NCI-H2029 (cell line): ENCODE results near the gene PDE4D.
"Not testable (repeated sequence)": the region's sequence is repeated elsewhere in the genome, so short reads cannot be mapped to it uniquely, and the experiment has no call there.

ENCODE experiments used
- DNase-seq: peaks from one replicate; lab custom pipeline; 2025; lab: John Stamatoyannopoulos, UW

PDE4D gene

DNA sequence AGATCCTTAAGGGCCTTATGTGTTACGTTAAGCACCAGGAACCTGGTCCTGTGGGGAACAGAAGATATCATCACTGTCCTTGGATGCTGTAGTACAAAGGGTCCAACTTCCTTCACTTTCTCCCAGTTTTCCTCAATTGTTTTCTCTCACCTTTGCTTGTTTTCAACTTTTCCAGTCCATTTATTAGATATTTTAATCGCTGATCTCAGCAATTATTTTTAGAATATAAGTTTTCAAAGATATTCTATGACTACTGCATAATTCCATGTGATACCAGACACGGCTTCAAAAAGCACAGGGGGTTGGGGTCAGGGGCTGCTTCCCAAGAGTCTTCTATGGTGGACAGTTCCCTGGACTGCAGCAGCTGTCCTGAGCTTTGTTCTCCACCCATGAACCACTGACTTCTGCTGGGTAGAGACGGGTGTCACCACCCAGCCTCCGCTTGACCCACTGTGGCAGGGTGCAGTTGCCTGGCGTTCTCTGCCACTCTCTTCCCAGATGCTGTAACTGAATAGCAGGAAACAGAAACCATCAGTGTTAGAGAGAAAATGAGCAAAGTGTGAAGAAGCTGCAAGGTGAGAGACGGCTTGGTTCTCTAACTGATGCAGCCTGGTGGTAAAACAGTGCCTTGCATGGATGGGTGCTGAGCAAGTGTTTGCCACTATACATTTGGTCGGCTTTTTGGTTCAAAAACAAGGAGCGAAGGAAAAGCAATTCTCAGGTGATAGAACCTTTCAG is 927.7 kb downstream of the PDE4D start:
- DNase-seq: no peak

DNA sequence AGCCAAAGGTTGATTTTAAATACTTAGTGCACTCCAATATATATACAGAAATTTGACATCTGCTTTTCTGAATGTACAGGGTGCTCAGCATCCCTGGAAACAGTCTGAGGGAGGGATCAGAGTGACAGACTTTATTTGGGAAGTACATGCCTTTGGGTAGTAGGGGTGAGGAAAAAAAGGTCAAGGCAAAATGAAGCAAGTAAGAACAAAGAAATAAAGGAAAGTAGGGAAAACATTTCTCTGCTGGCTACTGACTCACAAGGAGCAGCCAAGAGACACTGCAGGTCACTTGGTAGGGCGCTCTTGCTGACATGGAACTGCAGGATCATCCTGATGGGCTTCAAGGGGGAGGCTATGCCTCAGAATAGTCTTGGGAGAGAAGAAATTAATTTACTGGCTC is 929.7 kb downstream of the PDE4D start:
- DNase-seq: no peak

DNA sequence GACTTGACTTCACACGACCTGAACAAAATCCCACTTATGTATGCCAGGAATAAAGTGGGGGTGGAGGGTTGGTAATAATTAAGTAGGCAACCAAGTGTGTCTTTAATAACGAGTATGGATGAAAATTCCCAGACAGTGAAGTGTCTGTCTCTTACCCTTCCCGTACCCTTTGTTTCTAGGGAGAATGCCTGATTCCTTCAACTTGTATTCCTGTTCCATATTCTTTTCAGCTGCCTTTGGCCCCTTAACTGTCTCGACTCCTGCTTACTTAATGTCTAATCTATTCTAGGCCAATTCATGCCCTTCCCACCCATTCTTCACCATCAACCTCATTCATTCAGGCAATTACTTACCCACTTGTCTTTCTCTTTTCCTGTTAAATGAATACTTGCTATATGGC is 930.2 kb downstream of the PDE4D start:
- no peak for DNase-seq

DNA sequence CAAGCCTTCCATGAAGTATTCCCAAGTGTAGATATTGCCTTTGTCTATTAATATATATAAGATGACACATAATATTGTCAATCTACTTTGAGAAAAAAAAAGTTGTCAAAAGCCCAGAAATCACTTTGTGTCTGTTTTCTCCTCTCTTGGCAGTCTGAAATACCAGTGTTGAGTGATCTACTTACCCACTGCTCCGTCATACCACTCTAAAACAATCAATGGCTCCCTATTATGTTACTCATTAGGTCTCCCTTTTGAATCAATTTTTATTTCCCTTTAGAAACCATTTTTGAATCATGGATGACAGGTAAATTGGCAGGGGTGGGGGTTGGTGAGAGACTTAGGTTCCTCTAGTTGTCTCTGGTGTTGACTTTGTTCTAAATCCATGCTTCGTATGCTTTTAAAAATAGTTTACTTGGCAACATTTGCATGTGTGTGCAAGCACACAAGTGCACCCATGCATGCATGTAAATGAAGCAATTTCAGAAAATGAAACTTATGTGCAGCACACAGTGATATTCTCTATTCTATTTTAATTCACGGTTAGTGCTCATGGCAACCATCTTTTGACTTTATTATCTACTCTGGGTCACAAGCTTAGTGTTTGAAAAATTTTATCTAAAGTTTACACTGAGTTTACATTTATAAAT is 931.8 kb downstream of the PDE4D start:
- DNase-seq: no peak

DNA sequence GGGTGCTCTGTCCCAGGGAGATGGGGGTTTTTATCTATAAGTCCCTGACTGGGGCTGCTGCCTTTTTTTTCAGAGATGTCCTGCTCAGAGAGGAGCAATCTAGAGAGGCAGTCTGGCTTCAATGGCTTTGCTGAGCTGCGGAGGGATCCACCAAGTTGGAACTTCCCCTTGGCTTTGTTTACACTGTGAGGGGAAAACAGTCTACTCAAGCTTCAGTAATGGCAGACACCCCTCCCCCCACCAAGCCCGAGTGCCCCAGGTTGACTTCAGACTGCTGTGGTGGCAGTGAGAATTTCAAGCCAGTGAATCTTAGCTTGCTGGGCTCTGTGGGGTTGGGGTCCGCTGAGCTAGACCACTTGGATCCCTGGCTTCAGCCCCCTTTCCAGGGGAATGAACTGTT is 934.8 kb downstream of the PDE4D start:
- no peak for DNase-seq

DNA sequence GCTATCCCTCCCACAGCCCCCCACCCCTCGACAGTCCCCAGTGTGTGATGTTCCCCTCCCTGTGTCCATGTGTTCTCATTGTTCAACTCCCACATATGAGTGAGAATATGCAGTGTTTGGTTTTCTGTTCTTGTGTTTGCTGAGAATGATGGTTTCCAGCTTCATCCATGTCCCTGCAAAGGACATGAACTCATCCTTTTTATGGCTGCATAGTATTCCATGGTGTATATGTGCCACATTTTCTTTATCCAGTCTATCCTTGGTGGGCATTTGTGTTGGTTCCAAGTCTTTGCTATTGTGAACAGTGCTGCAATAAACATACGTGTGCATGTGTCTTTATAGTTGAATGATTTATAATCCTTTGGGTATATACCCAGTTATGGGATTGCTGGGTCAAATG is 940.3 kb downstream of the PDE4D start:
- not testable (repeated sequence) for DNase-seq

DNA sequence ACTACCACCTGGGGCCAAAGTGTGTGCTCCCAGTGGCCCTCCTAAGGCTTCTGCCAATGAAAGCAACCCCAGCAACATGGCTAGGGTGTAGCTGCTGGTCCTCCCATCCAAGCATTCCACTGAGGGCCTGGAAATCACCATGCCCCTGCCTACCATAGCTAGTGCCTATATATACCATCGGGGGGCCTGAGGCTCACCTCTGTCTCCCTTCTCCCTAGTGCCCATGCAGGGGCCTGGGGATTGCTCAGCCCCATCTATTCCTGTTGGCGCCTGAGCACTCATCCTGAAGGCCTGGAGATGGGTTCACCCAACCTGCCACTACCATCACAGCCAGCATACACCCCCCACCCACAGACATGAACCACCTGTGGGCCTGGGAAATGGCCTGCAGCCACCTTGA is 943.3 kb downstream of the PDE4D start:
- DNase-seq: no peak

DNA sequence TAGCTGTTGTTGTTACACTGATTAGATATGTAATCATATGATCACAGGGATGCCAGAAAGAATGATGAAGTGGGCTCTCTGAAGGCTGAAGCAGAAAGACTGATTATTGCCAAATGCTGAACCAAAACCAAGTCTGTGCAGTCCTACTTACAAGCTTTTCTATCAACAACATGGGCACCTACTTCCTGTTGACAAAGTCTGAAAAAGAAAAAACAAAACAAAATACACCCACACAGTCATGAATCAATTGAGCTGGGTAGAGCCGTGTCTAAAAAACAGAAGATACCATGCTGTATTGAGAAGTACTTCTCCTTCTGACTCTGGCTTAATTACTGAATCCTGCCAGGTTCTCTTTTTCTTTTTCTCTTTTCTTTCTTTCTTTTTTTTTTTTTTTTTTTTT is 947.3 kb downstream of the PDE4D start:
- no peak for DNase-seq

DNA sequence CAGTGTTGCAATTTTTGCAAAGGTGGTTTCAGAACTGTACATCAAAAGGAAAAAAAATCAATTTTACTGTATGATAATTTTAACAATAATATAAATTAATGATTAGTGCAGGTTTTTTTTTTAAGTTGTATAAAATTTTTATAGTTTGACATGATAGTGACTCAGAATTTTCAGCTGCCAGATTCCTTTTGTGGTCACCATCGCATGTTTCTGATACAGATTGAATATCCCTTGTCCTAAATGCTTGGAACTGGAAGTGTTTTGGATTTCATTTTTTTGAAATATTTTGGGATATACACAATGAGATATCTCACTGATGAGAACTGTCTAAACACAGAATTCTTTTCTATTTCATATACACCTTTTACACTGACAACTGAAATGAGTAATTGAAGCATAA is 949.3 kb downstream of the PDE4D start:
- DNase-seq: no peak

DNA sequence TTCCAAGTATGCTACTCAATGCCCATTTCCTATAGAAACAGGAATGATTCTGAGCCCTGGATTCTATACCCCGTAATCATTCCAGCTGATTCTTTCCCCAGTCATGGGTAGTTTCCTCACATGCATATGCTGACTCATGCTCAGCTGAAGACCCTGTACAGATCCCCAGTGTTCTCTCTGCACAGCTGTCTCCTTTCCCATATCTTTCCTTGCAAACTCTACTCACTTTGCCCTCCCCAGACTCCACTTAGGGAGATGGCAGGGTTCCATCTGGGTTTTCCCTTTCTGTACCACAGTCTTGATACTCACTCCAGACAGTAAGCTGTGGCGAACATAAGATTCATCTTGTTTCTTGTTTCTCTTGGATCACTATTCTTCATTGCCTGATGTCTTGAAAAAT is 953.1 kb downstream of the PDE4D start:
- no peak for DNase-seq

DNA sequence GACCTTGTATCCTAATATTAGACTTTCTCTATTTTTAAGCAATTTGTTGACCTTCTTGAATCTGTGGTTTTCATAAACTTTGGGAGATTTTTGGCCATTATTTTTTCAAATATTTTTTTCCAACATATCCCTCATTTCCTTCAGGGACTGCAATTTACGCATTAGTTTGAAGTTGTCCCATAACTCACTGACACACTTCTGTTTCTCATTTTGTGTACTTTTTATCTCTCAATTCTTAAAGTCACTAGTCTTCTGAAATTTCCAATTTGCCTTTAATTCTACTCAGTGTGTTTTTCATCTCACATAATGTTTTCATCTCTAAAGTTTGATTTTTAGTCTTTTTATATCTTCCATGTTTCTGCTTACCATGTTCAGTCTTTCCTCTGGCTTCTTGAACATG is 953.9 kb downstream of the PDE4D start:
- no peak for DNase-seq

DNA sequence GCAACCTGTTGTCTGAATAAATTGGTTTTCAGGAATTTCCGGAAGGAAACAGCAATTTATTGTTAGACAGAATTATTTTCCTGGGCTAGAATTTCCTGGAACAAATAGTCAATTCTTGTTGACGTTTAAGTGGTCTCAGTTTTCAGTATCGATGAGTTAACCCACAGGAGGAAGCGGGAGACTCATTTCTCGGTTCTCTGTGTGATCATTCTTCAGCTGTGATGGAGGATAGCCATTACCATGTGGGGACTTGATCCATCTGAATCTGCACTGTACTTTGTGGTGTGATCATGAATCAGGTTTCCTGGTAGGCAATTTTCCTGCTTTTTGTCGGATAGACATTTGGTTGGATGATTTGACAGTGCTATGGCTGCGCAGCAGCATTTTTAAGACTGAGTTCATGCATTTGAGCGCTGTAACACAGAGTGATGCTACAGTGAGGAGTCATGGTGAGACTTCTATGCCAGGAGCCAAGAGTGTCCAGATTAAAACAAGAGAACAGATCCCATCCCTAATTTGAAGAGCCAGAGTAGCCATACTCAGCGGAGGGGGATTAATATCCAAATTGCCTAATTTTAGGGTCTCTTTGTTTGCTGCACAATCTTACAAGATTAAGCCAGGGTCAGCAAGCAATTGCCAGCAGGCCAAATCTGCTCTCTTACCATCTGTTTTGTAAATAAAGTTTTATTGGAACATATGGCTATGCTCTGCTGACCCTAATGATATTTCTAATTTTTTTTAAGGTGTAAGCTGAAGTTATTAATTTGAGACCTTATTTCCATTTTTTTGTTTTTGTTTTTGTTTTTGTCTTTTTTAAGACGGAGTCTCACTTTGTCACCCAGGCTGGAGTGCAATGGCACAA is 954.7 kb downstream of the PDE4D start:
- no peak for DNase-seq

DNA sequence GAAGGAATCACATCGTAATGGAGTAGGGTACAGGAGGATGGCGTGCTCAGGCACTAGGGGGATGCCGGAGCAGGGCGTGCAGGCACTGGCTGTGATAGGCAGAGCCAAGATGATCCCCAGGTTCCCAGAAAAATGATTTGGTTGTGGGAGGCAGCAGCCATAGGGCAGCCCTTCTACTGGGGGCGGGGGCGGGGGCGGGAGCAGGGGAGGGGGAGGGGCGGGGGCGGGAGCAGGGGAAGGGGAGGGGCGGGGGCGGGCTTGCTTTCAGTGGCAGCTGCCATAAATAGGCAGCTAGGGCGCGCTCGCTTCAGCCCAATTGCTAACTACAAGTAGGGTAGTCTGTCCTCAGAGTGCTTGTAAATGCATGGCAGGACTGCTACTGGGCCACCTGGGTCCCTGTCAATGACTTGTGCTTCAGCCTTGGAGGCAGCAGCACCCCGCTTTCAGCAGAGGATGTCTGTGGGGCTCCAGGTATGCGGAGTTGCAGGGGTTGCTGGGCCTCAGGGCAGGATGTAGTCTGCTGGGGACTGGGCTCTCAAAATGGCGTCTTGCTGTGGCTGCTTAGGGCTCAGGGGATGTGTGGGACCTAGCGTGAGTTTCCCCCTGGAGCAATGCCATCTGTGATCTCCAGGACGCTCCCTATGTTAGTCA is 956.4 kb downstream of the PDE4D start:
- DNase-seq: no peak

DNA sequence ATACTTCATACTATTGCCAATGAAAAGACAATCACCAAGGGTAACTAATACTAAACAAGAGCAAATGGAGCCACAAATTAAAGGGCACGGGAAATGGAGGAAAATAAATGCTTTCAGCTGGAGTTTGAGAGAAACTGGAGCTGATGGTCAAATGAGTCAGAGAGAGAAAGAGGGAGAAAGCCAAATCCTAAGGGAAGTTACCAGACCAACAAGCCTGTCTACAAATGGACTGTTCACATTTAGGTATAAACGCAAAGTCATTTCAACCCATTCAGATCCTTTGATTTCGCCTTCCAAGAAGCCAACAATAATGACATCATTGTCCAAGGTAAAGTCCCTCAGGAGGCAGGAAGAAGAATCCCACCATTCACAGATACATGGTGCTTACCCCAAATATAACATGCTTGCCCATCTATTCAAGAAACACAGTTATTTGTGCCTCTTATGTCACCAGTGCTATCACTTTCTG is 958.9 kb downstream of the PDE4D start:
- no peak for DNase-seq

DNA sequence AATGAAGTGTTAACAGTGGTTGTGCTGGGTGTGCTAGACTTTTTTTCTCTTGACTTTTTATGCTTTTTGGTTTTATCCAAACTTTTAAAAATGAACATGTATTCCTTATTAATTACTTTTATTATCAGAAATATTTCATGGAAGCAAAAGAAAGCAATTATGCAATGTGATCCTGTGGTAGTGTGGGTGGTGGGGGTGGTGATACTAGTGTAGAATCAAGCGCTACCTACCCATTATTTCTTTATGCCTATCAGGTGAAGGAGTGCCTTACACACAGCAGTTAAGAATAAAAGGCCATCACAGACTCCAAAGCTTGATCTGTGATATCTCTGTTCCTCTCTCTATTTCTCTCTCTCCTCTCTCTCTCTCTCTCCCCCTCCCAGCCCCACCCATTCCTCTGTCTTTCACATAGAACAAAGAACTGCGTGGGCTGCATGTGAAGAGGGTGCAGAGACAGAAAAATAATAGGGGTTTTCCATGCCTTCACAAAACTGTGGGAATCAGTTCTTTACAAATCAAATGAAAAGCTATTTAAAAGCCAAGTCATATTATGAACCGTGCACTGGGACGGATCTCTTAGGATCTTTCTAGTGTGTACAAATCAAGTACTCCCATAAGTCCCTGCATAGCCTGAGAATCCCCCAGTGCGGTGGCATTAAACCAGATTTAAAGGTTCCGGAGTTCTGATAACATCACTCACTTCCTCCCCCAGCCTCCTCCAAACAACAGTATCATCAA is 959.5 kb downstream of the PDE4D start:
- no peak for DNase-seq

DNA sequence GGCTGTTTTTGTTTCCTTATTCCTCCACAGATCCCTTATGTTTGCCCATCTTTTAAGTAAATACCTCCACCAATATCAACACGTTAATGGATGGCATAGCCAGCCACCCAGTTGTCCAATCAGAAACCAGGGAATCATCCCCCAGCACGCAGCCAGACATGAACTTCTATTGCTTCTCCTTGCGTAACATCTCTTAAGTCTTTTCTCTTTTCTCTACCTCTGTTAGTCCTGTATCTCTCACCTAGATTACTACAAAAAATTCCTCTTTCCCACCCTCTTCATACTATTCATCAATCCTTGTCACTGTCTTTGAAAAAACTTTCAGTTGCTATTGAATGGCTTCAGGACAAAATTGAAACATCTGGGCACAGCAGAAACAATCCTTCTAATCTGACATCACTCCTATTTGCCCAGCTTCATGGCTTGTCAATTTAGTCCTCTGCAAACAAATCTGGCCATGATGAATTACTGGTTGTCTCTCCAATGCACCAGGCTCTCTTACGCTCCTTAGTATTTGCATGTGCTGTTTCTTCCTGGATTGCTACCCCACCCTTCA is 961.4 kb downstream of the PDE4D start:
- no peak for DNase-seq

DNA sequence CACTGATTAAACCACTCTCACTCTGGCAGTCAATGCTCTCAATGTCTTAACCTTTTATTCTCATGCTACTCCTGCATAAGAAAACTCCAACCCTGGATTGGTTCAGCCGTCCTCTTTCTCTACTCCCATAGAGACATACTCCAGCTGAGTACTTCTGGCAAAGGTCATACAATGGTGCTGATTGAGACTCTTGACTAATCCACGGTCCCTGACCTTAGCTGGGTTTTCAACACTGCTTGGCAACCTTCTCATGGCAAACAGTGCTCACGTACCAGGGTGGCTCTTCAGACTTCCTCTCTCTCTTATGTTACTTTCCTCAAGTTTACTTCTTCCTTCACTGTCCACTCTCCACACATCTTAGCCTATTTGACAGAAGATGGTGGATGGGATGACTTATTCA is 963.0 kb downstream of the PDE4D start:
- DNase-seq: no peak

DNA sequence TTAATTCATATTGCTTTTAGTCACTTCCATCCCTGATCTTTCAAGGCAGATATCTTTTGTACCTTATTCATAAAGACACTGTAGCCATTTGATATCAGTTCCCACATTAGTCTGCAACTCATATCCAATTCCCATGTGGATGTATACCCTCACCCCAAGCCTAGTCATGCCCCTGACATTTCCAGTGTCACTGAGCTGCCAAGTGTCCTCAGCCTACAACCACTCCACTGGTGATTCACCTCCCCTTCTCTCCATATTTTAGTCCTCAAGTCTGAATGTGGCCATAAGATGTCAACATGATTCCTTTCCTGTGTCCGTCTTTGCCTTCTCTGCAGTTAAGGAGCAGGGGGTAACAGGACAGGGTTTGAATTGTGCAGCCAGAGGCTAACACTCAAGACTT is 963.8 kb downstream of the PDE4D start:
- no peak for DNase-seq

DNA sequence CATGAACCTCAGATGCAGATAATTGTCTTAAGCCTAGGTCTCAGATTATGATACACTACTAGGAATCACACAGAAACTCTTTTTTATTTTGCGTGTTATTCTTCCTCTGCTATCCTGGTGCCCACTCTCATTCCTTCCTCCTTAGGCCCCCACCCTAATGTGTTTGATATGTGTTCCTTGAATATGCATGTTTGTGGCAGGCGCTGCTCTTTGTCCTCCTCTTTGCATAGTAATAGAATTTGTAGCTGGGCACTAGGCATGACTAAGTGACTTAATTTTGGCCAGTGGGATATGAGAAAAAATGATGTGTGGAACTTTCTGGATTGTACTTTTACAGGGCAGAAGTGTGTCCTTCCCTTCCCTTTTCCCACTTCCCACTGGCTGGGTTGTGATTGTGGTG is 965.6 kb downstream of the PDE4D start:
- DNase-seq: no peak

DNA sequence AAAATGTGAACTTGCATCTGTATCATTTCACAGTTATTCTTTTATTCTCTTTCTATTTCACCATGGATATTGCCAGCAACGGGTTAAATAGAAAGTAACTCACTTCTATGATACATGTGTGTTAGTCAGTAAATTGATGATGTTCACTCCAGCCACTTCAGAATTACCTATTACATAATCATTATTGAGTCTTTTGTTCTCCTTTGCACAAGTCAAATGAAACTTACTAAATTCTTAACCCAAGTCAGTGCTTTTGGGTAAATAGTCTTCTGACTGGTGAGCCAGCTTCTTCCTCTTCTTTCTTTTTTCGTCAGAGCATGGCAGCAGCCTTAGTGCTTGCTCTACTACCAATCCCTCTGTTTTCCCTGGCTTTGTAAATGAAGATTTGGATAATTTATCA is 966.3 kb downstream of the PDE4D start:
- no peak for DNase-seq

DNA sequence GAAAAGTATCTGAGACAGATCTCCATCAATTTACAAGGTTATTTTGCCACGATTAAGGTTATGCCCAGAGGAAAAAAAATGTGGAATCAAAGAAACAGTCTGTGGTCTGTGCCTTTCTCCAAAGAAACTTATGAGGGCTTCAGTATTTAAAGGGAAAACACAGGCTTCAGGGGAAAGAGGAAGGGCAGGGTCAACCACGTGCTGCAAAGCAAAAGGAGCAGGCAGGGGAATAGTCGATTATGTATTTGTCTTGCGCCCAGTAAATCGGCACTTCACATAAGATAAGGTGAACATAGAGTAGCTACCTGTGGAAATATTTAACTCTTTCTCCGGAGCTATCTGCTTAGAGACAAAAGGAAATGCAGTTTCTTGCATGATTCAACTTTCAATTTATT is 967.0 kb downstream of the PDE4D start:
- DNase-seq: no peak
